Right hindlimb (tissue), 1 donor: ENCODE measurements around the gene CCT7.
A peak's percentile ranks its signal among the peaks of the same experiment; 100 is the strongest.
"Not testable (repeated sequence)": the region's sequence is repeated elsewhere in the genome, so short reads cannot be mapped to it uniquely, and the experiment has no call there.

ENCODE experiments used
- DNase-seq: peaks from one replicate; pipeline ENCODE4 v3.0.0-alpha.2; 2018

The CCT7 gene

GRCh38 chr2:73233932-73234832 lies at the start of gene CCT7:
Gene CCT7, plus strand, starts transcription at chr2:73234308. Its CDS starts 71 bp downstream, at chr2:73234379.
- DNase-seq = peak; percentile 94

GRCh38 chr2:73185965-73186364 lies 48.1 kb upstream of the CCT7 start:
- DNase-seq = no peak

GRCh38 chr2:73187549-73187948 lies 46.6 kb upstream of the CCT7 start:
- DNase-seq = no peak

- no peak for DNase-seq
These were observed 36.5 kb upstream of the CCT7 start for GRCh38 chr2:73197579-73197978.

GRCh38 chr2:73200281-73200680 lies 33.8 kb upstream of the CCT7 start:
- not testable (repeated sequence) for DNase-seq

GRCh38 chr2:73202156-73203054 lies 31.7 kb upstream of the CCT7 start, which contains the start of gene NOTO:
Gene NOTO, plus strand, starts transcription at chr2:73202574. Its CDS starts 93 bp downstream, at chr2:73202667.
- no peak for DNase-seq

- no peak for DNase-seq
These were observed 30.9 kb upstream of the CCT7 start for GRCh38 chr2:73203055-73203681.

DNA sequence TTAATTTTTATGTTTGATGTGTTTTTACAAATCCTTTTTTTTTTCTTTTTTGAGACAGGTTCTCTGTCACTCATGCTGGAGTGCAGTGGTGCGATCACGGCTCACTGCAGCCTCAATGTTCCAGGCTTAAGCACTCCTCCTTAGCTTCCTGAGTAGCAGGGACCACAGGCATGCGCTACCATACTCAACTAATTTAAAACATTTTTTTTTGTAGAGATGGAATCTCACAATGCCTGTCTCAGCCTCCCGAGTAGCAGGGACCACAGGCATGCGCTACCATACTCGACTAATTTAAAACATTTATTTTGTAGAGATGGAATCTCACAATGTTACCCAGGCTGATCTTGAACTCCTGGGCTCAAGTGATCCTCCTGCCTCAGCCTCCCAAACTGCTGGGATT lies 28.5 kb upstream of the CCT7 start:
- no peak for DNase-seq

DNA sequence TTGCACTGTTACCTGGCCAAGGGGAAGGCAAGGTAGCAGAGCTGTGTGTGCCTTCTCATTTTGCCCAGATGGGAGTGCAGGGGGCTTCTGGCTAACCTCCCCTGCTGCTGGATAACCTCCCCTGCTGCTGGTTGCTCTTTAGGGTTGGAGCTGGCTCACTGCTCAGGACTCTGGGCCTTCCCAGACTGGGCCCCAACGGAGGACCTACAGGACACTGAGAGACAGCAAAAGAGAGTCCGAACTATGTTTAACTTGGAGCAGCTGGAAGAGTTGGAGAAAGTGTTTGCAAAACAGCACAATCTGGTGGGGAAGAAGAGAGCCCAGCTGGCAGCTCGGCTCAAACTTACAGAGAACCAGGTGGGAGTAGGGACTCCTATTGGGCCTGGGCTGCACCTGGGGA lies 25.9 kb upstream of the CCT7 start:
- no peak for DNase-seq

GRCh38 chr2:73210019-73210418 lies 24.1 kb upstream of the CCT7 start:
- no peak for DNase-seq

DNA sequence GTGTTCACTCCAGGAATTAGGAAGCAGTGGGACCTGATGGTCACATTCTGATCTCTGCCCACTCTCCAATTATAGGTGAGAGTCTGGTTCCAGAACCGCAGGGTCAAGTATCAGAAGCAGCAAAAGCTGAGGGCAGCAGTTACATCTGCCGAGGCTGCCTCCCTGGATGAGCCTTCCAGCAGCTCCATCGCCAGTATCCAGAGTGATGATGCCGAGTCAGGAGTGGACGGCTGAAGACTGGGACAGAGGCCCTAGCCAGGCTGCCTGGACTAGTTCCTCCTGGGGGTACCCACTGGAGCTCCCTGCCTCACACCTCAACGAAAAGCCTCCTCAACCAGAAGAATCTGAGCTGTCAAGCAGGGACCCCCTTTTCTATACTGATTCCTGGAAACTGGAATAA lies 23.4 kb upstream of the CCT7 start:
- no peak for DNase-seq

DNA sequence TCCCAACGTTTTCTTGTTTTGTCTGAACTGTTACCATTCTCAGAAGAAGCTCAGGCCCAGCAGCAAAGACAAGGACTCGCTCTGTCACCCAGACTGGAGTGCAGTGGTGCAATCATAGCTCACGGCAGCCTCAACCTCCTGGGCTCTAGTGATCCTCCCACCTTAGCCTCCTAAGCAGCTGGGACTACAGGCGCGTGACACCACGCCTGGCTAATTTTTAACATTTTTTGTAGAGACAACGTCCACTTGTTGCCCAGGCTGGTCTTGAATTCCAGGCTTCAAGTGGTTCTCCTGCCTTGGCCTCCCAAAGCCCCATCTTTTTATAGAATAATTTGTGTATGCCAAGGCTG lies 22.0 kb upstream of the CCT7 start:
- no peak for DNase-seq

DNA sequence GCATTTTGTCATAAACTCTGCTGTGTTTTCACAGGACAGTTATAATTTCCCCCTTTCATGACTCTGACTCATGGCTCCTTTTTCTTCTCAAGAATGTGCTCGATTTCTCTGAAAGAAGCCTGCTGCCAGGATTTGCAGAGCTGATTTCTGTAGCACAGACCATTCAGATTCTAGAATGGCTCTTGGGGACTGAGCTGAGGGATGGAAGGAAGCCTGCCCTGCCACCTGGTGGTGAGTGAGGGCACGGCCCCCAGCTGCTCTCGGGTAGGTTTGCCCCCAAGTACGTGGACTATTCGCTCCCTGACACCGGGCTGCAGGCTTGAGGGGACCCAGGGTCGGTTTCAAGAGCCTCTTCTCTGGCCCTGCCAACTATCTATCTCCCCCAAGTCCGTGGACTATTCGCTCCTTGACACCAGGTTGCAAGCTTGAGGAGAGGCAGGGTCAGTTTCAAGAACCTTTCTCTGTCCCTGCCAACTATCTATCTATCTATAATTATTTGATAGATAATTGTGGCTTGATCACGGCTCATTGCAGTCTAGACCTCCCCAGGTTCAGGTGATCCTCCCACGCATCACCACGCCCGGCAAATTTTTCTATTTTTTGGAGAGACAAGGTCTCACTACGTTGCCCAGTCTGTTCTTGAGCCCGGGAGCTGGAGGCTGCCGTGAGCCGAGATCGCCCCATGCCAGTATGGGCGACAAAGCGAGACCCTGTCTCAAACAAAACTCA lies 21.5 kb upstream of the CCT7 start:
- DNase-seq = peak; percentile 62

DNA sequence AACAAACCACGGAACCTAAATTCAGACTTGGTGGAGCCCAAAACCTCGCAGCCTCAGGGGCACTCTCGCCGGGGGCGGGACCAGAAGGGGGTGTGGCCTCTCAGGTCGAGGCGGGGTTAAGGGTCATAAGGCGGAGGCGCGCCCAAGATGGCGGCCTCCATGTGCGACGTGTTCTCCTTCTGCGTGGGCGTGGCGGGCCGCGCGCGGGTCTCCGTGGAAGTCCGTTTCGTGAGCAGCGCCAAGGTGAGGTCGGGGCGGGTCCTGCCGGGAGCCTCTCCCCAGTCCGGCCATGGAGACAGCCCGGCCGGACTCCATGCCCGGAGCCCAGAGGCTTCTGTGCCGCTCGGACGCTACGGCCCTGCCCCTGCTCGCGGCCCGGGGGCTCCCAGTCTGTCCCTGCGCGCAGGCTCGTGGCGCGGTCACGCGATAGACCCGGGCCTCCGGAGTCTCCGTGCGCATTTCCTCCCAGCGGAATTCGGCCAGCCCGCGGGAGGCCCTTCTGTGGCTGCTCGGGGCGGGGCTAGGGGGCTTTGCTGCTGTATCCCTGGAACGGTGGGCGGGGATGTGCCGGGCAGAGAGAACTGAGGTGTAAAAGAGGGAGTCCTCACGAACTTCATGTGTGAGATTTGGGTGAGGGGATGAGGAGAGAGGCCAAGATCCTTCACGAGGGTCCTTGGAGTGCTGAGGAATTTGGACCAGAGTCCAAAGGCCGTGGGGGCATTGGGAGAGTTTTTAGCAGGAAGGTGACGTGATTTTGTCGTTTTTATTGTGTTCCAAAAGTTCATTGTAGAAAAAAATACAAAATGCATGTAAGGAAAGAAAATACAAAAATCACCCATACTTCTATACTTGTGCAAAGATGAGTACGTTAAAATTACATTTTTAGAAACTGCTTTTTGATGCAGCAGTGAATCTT lies 19.7 kb upstream of the CCT7 start, which contains the start of gene SMYD5:
Gene SMYD5 (plus strand): TSS at position 126 of the 916 bp plus-strand sequence. CDS start 22 bp downstream, at position 148.
- DNase-seq = peak; percentile 88

DNA sequence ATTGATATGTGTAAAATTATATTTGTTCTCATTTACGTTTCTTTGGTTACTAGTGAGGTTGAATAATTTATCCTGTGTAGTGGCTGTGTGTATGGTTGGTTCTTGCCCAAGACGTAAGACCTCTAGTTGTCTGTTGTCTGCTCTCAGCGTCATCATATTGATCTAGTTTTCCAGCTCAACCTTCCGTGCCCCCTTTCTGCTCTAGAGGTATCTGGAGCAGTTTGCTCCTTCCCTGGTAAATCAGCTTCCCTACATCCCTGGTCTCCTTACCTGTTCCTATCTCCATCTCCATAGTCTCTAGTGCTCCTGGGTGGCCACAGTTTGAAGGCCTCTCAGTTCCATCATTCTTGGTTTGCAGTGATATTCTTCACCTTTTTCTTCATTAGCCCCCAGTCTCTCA lies 18.9 kb upstream of the CCT7 start:
- no peak for DNase-seq

GRCh38 chr2:73217160-73217559 lies 16.9 kb upstream of the CCT7 start:
- no peak for DNase-seq

DNA sequence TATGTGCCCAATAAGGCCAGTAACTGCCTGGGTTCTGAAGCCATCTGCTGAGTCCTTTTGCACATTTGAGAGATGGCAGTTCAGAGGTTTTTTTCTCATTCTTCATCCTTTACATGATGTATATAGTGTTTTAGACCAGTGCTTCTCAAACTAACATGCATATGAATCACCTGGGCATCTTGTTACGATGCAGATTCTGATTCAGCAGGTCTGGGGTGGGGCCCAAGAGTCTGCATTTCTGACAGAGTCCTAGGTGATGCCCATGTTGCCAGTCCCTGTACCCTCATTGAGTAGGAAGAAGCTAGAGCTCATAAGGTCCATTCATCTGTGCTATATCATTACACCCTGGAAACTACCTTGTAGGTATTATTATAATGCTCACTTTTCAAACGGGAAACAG lies 16.3 kb upstream of the CCT7 start:
- DNase-seq = no peak

- DNase-seq = no peak
These were observed 15.8 kb upstream of the CCT7 start for GRCh38 chr2:73218298-73218697.

DNA sequence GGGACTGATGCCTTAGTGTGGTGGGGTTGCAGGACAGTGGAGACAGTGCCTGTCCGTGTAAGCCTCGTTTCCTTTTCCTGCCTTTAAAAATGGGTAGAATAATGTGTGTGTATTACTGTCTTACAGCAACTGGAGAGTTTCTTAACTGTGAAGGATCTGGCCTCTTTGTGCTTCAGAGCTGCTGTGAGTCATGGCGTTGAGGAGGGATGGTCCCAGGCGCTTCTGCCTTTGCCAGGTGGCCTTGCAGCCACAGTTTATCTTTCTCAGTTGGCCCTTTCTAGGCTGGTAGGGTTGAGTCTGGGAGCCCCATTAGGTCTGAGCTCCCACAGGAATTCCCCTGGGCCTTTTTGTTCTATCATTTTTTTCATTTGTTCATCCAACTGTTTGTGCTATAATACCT lies 10.3 kb upstream of the CCT7 start:
- DNase-seq = no peak

DNA sequence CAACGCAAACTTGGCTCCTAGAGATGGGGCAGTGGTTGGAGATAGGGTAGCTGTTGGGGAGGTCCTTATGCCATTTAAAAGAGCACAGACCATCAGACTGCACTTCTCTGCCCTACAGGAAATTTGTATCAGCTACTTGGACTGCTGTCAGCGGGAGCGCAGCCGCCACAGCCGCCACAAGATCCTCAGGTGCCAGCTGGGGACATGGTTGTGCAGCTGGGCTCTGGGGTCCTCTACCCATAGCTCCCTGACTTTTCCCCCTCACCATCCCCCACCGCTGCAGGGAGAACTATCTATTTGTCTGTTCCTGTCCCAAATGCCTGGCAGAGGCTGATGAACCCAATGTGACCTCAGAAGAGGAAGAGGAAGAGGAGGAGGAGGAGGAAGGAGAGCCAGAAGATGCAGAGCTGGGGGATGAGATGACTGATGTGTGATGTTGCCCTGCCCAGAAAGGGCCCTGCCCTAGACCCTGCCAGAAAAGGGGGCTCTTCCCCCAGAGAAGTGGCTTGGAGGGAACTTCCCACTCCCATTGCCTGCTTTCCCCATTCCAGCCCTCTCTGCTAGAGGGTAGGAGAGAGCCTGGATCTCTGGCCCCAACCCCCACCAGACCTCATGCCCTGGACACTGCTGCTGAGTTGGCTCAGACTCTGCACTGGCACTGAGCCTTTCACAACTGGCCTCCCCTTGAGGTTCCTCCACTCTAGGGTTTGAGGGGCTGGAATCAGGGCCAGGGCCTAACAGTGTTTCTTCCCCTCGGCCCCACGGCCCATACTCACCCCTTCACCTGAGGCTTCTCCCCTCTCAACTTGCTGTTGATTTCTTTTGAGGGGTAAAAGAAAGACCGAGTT lies 8.4 kb upstream of the CCT7 start:
- DNase-seq = no peak
